Astrocyte (in vitro differentiated cells and primary cell): ENCODE results near the gene KRT6A.

ENCODE experiments used
- CTCF ChIP-seq: IDR thresholded peaks from 2 replicates; pipeline ENCODE4 v1.5.1; 2011; ENCODE audit warnings: low read depth, mild to moderate bottlenecking, inconsistent platforms, low read length, moderate library complexity; ENCODE audit not compliant: insufficient read depth
- EZH2 ChIP-seq: IDR thresholded peaks from 2 replicates; pipeline ENCODE4 v1.6.1; 2012; ENCODE audit warnings: mild to moderate bottlenecking, low read length, inconsistent platforms; ENCODE audit not compliant: insufficient read depth

GRCh38 chr12:52521568-52522266 is 28.7 kb upstream of the KRT6A start:
- TF ChIP-seq CTCF (no peak), EZH2 (no peak)
